OCI-LY1 (cell line): Measurements from ENCODE around the gene PTH1R.

ENCODE experiments used
- H2AFZ ChIP-seq: fragments of 200-600 bp; sonication (generic), shearing (Covaris generic); 2 replicates; pipeline ENCODE4 v1.6.0; 2014; ENCODE audit warnings: antibody characterized with exemption, mild to moderate bottlenecking, low read length
- H3F3A ChIP-seq: fragments of 200-600 bp; sonication (generic), shearing (Covaris generic); 2 replicates; pipeline ENCODE4 v1.6.0; 2014; ENCODE audit warnings: mild to moderate bottlenecking, antibody characterized with exemption, low read length, moderate library complexity; ENCODE audit not compliant: insufficient read depth
- H3K27ac ChIP-seq: fragments of 200-600 bp; sonication (generic); 2 replicates; pipeline ENCODE4 v1.5.1; 2014; ENCODE audit warnings: low read length, mixed run types, mild to moderate bottlenecking, low read depth; ENCODE audit not compliant: poor library complexity, severe bottlenecking
- H3K27me3 ChIP-seq: fragments of 200-600 bp; sonication (generic); 2 replicates; pipeline ENCODE4 v1.6.0; 2014; ENCODE audit warnings: antibody characterized with exemption, mild to moderate bottlenecking, low read length, moderate library complexity; ENCODE audit not compliant: insufficient read depth
- H3K36me3 ChIP-seq: fragments of 200-600 bp; sonication (generic); 2 replicates; pipeline ENCODE4 v1.6.1; 2014; ENCODE audit warnings: mild to moderate bottlenecking, antibody characterized with exemption, low read length, moderate library complexity, mixed read lengths; ENCODE audit not compliant: insufficient read depth
- H3K4me1 ChIP-seq: fragments of 200-600 bp; sonication (generic); 2 replicates; pipeline ENCODE4 v1.5.1; 2014; ENCODE audit warnings: mild to moderate bottlenecking, low read length, moderate library complexity; ENCODE audit not compliant: insufficient read depth, severe bottlenecking
- H3K4me2 ChIP-seq: fragments of 200-600 bp; sonication (generic), shearing (Covaris generic); 2 replicates; pipeline ENCODE4 v1.6.1; 2014; ENCODE audit warnings: low read length
- H3K4me3 ChIP-seq: fragments of 200-600 bp; sonication (generic); 2 replicates; pipeline ENCODE4 v1.5.1; 2014; ENCODE audit warnings: low read length, low read depth, mild to moderate bottlenecking, mixed read lengths; ENCODE audit not compliant: poor library complexity, severe bottlenecking
- H3K79me2 ChIP-seq: fragments of 200-600 bp; shearing (Covaris generic); 2 replicates; pipeline ENCODE4 v1.6.1; 2016; ENCODE audit warnings: mixed run types, low read length, mixed read lengths; ENCODE audit not compliant: insufficient read depth
- H3K9ac ChIP-seq: fragments of 200-600 bp; sonication (generic), shearing (Covaris generic); 2 replicates; pipeline ENCODE4 v1.6.1; 2014; ENCODE audit warnings: mild to moderate bottlenecking, low read length, mixed read lengths
- H3K9me2 ChIP-seq: fragments of 200-600 bp; sonication (generic), shearing (Covaris generic); 2 replicates; pipeline ENCODE4 v1.6.1; 2014; ENCODE audit warnings: low read depth, mild to moderate bottlenecking, low read length, mixed read lengths
- H3K9me3 ChIP-seq: fragments of 200-600 bp; shearing (Covaris generic); 2 replicates; pipeline ENCODE4 v1.6.1; 2014; ENCODE audit warnings: low read length, mixed read lengths
- H4K20me1 ChIP-seq: fragments of 200-600 bp; sonication (generic), shearing (Covaris generic); 2 replicates; pipeline ENCODE4 v1.6.0; 2016; ENCODE audit warnings: mild to moderate bottlenecking, low read length; ENCODE audit not compliant: insufficient read depth
- EZH2 ChIP-seq: fragments of 200-600 bp; sonication (generic), shearing (Covaris generic); IDR thresholded peaks from 2 replicates; pipeline ENCODE4 v1.8.0; 2017; ENCODE audit warnings: borderline replicate concordance, mixed run types, mild to moderate bottlenecking, antibody characterized with exemption, low read length, moderate library complexity, mixed read lengths
- TF ChIP-seq, protein P1 (sequence below): fragments of 200-600 bp; sonication (generic), shearing (Covaris generic); IDR thresholded peaks from 2 replicates; pipeline ENCODE4 v1.5.1; 2017; ENCODE audit warnings: mild to moderate bottlenecking, antibody characterized with exemption, low read length, moderate library complexity, mixed read lengths

Gene PTH1R

GRCh38 chr3:46874430-46874829 lies 3.1 kb upstream of the PTH1R start:
- H3K9ac ChIP-seq, result no peak overlapping the region
- H3K36me3 ChIP-seq, result no peaks in the 10 kb centered on the region
- no peak overlapping the region for H3K4me3 ChIP-seq
- no peak overlapping the region for H2AFZ ChIP-seq
- no peaks in the 10 kb centered on the region for H3K9me3 ChIP-seq
- no peak overlapping the region for H3K27ac ChIP-seq
- no peaks in the 10 kb centered on the region for H3K79me2 ChIP-seq
- no peaks in the 10 kb centered on the region for H3K9me2 ChIP-seq
- no peak overlapping the region for H3K4me2 ChIP-seq
- no peaks in the 10 kb centered on the region for H3K4me1 ChIP-seq
- H3F3A ChIP-seq, result no peaks in the 10 kb centered on the region
- H4K20me1 ChIP-seq, result no peaks in the 10 kb centered on the region
- peaks cover 4% of the 10 kb centered on the region; the same call in 1 of the 2 replicates for H3K27me3 ChIP-seq
- no peak for TF ChIP-seq EZH2
- TF ChIP-seq, protein P1, sequence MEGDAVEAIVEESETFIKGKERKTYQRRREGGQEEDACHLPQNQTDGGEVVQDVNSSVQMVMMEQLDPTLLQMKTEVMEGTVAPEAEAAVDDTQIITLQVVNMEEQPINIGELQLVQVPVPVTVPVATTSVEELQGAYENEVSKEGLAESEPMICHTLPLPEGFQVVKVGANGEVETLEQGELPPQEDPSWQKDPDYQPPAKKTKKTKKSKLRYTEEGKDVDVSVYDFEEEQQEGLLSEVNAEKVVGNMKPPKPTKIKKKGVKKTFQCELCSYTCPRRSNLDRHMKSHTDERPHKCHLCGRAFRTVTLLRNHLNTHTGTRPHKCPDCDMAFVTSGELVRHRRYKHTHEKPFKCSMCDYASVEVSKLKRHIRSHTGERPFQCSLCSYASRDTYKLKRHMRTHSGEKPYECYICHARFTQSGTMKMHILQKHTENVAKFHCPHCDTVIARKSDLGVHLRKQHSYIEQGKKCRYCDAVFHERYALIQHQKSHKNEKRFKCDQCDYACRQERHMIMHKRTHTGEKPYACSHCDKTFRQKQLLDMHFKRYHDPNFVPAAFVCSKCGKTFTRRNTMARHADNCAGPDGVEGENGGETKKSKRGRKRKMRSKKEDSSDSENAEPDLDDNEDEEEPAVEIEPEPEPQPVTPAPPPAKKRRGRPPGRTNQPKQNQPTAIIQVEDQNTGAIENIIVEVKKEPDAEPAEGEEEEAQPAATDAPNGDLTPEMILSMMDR, result no peak

- Histone ChIP-seq H3K9ac (no peak overlapping the region), H3K36me3 (no peaks in the 10 kb centered on the region), H3K79me2 (no peaks in the 10 kb centered on the region), H3K4me3 (no peak overlapping the region), H3K27ac (no peak overlapping the region), H3F3A (no peaks in the 10 kb centered on the region), H3K4me2 (no peak overlapping the region), H3K9me3 (no peaks in the 10 kb centered on the region), H3K9me2 (no peaks in the 10 kb centered on the region), H3K4me1 (no peaks in the 10 kb centered on the region), H3K27me3 (peaks cover 4% of the 10 kb centered on the region; the same call in 1 of the 2 replicates), H4K20me1 (no peaks in the 10 kb centered on the region), H2AFZ (no peak overlapping the region)
- no peak for TF ChIP-seq EZH2
- TF ChIP-seq, protein P1, result no peak
Measured at GRCh38 chr3:46875560-46875959, 2.0 kb upstream of the PTH1R start.

GRCh38 chr3:46876313-46877300 lies 914 bp upstream of the PTH1R start:
- no peak overlapping the region for H3K4me2 ChIP-seq
- no peak overlapping the region for H3K27ac ChIP-seq
- H3K9ac ChIP-seq, result no peak overlapping the region
- no peaks in the 10 kb centered on the region for H3F3A ChIP-seq
- no peaks in the 10 kb centered on the region for H3K36me3 ChIP-seq
- no peaks in the 10 kb centered on the region for H4K20me1 ChIP-seq
- H2AFZ ChIP-seq, result no peak overlapping the region
- TF ChIP-seq, protein P1, result no peak
- no peak for TF ChIP-seq EZH2
- H3K4me3 ChIP-seq, result no peak overlapping the region
- H3K4me1 ChIP-seq, result no peaks in the 10 kb centered on the region
- H3K9me2 ChIP-seq, result no peaks in the 10 kb centered on the region
- H3K9me3 ChIP-seq, result no peaks in the 10 kb centered on the region
- peaks cover 4% of the 10 kb centered on the region; the same call in 1 of the 2 replicates for H3K27me3 ChIP-seq
- no peaks in the 10 kb centered on the region for H3K79me2 ChIP-seq
